Neural cell (in vitro differentiated cells): ENCODE data around the gene DNAJB8.

Experiments used
- CTCF ChIP-seq: fragments of 450-650 bp; IDR thresholded peaks from 2 replicates; pipeline ENCODE4 v1.5.1; 2014; ENCODE audit warnings: antibody characterized with exemption, mild to moderate bottlenecking, moderate library complexity; ENCODE audit not compliant: poor library complexity, severe bottlenecking
- EZH2 ChIP-seq: fragments of 200-600, 300-800 bp; shearing (Covaris generic), sonication (generic); IDR thresholded peaks from 2 replicates; pipeline ENCODE4 v1.6.1; 2014; ENCODE audit warnings: antibody characterized with exemption, low read length, borderline replicate concordance, mild to moderate bottlenecking; ENCODE audit not compliant: insufficient read depth, poor library complexity, severe bottlenecking
- MXI1 ChIP-seq: fragments of 450-650 bp; conservative IDR thresholded peaks from 2 replicates; pipeline ENCODE4 v1.6.1; 2014; ENCODE audit warnings: antibody characterized with exemption, mild to moderate bottlenecking; ENCODE audit not compliant: poor library complexity, severe bottlenecking
- POLR2AphosphoS5 ChIP-seq: IDR thresholded peaks from 2 replicates; pipeline ENCODE4 v1.6.1; 2012
- RAD21 ChIP-seq: fragments of 450-650 bp; conservative IDR thresholded peaks from 2 replicates; pipeline ENCODE4 v1.6.1; 2014; ENCODE audit warnings: antibody characterized with exemption, mild to moderate bottlenecking, moderate library complexity
- TAF1 ChIP-seq: IDR thresholded peaks from 2 replicates; pipeline ENCODE4 v1.6.1; 2012; ENCODE audit warnings: low read depth
- TF ChIP-seq, protein P1 (sequence below): IDR thresholded peaks from 2 replicates; pipeline ENCODE4 v1.6.1; 2012; ENCODE audit warnings: borderline replicate concordance

DNA sequence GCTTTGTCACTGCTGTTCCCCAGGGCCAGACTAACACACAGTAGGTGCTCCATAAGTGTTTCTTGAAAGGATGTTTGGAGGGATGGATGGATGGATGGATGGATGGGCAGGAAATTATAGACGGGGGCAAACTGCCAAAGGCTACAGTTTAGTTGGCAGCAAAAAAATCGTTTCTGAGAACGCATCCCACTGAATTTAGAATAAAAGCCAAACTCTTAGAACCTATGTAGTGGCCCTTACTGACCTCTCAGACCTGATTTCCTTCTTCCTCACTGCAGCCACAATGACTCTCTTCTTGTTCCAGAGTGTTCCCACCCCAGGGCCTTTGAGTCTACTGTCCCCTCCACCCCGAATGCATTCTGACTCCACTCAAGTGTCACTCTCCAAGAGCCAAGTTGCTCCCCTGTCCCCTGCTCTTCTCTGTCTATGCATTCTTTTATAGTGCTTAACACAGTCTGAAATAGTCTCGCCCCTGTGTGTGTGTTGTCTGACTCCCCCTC lies 31.5 kb upstream of the DNAJB8 start:
- TF ChIP-seq CTCF (no peak), TAF1 (no peak), POLR2AphosphoS5 (no peak), EZH2 (no peak), RAD21 (no peak), MXI1 (no peak)
- TF ChIP-seq, protein P1, sequence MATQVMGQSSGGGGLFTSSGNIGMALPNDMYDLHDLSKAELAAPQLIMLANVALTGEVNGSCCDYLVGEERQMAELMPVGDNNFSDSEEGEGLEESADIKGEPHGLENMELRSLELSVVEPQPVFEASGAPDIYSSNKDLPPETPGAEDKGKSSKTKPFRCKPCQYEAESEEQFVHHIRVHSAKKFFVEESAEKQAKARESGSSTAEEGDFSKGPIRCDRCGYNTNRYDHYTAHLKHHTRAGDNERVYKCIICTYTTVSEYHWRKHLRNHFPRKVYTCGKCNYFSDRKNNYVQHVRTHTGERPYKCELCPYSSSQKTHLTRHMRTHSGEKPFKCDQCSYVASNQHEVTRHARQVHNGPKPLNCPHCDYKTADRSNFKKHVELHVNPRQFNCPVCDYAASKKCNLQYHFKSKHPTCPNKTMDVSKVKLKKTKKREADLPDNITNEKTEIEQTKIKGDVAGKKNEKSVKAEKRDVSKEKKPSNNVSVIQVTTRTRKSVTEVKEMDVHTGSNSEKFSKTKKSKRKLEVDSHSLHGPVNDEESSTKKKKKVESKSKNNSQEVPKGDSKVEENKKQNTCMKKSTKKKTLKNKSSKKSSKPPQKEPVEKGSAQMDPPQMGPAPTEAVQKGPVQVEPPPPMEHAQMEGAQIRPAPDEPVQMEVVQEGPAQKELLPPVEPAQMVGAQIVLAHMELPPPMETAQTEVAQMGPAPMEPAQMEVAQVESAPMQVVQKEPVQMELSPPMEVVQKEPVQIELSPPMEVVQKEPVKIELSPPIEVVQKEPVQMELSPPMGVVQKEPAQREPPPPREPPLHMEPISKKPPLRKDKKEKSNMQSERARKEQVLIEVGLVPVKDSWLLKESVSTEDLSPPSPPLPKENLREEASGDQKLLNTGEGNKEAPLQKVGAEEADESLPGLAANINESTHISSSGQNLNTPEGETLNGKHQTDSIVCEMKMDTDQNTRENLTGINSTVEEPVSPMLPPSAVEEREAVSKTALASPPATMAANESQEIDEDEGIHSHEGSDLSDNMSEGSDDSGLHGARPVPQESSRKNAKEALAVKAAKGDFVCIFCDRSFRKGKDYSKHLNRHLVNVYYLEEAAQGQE, result no peak
